HL-60 (cell line): ENCODE results near the gene ZNRF1.

Experiments
- CTCF ChIP-seq: IDR thresholded peaks from one replicate; pipeline ENCODE4 v1.5.1; 2011; ENCODE audit warnings: low read length, control low read depth, inconsistent platforms; ENCODE audit not compliant: insufficient read depth
- POLR2AphosphoS5 ChIP-seq: IDR thresholded peaks from 2 replicates; pipeline ENCODE4 v1.6.1; 2012; ENCODE audit warnings: low read depth

- TF ChIP-seq CTCF (no peak), POLR2AphosphoS5 (no peak)
Observed at GRCh38 chr16:75113541-75114121, 114.8 kb downstream of the ZNRF1 start.
